ENCODE measurements around the gene KRTAP15-1. TPM values are rescaled to one million over a fixed set of nuclear protein-coding genes. Genes with fewer than 3 reads are reported as not detected.

KRTAP15-1 gene
- total RNA-seq, 1 donor from 2014 or later, result not detected

DNA sequence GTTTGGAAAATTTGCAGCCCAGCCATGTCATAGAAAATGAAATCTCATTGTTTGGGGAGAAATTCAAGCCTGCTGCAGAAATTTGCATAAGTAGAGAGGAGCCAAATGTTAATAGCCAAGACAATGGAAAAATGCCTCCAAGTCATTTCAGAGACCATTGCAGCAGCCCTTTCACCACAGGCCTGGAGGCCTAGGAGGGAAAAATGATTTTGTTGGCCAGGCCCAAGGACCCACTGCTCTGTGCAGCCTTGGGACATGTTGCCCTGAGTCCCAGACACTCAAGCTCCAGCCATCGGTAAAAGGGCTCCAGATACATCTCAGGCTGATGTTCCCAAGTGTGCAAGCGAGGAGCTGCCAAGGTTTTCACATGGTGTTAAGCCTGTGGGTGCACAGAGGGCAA lies 46.1 kb downstream of the KRTAP15-1 start:
- FAIRE-seq (no peak), DNase-seq (ENCODE audit: low spot score in 2 of 2) (no peak)

- no peak for FAIRE-seq
Measured at GRCh38 chr21:30487336-30487735, 47.3 kb downstream of the KRTAP15-1 start, which contains the start of gene KRTAP19-2. TSS of gene KRTAP19-2 (minus strand) at chr21:30487436. CDS start at chr21:30487348, 88 bp downstream.

More at GRCh38 chr21:30487336-30487735, 47.3 kb downstream of the KRTAP15-1 start, which contains the start of gene KRTAP19-2:
- DNase-seq (ENCODE audit: low spot score in 2 of 2), result no peak

Other genes starting within 250 kb of the KRTAP15-1 start
- gene CLDN8, start 224.2 kb upstream of the KRTAP15-1 start, total RNA-seq, result not detected
- not detected for gene KRTAP24-1, start 157.3 kb upstream of the KRTAP15-1 start, total RNA-seq
- gene KRTAP25-1, start 150.8 kb upstream of the KRTAP15-1 start, total RNA-seq, result not detected
- not detected for gene KRTAP26-1, start 120.0 kb upstream of the KRTAP15-1 start, total RNA-seq
- gene KRTAP27-1, start 102.6 kb upstream of the KRTAP15-1 start, total RNA-seq, result not detected
- gene KRTAP23-1, start 91.7 kb upstream of the KRTAP15-1 start, total RNA-seq, result not detected
- gene KRTAP13-2, start 68.0 kb upstream of the KRTAP15-1 start, total RNA-seq, result not detected
- not detected for gene KRTAP13-1, start 44.2 kb upstream of the KRTAP15-1 start, total RNA-seq
- gene KRTAP13-3, start 14.3 kb upstream of the KRTAP15-1 start, total RNA-seq, result not detected
- gene KRTAP13-4, start 10.1 kb upstream of the KRTAP15-1 start, total RNA-seq, result not detected
- not detected for gene KRTAP19-1, start 40.1 kb downstream of the KRTAP15-1 start, total RNA-seq
- not detected for gene KRTAP19-2, start 47.2 kb downstream of the KRTAP15-1 start, total RNA-seq
- gene KRTAP19-3, start 51.7 kb downstream of the KRTAP15-1 start, total RNA-seq, result not detected
- not detected for gene KRTAP19-4, start 56.9 kb downstream of the KRTAP15-1 start, total RNA-seq
- not detected for gene KRTAP19-5, start 61.9 kb downstream of the KRTAP15-1 start, total RNA-seq
- not detected for gene KRTAP19-6, start 101.6 kb downstream of the KRTAP15-1 start, total RNA-seq
- gene KRTAP19-7, start 121.0 kb downstream of the KRTAP15-1 start, total RNA-seq, result not detected
- not detected for gene KRTAP22-2, start 150.1 kb downstream of the KRTAP15-1 start, total RNA-seq
- gene KRTAP6-3, start 152.2 kb downstream of the KRTAP15-1 start, total RNA-seq, result not detected
- gene KRTAP6-2, start 158.6 kb downstream of the KRTAP15-1 start, total RNA-seq, result not detected
- not detected for gene KRTAP22-1, start 160.8 kb downstream of the KRTAP15-1 start, total RNA-seq
- not detected for gene KRTAP6-1, start 173.7 kb downstream of the KRTAP15-1 start, total RNA-seq
- not detected for gene KRTAP20-1, start 176.2 kb downstream of the KRTAP15-1 start, total RNA-seq
- not detected for gene KRTAP20-4, start 180.4 kb downstream of the KRTAP15-1 start, total RNA-seq
- not detected for gene KRTAP20-2, start 194.9 kb downstream of the KRTAP15-1 start, total RNA-seq
- not detected for gene KRTAP20-3, start 202.6 kb downstream of the KRTAP15-1 start, total RNA-seq

Data from frontal cortex (tissue), 4 donors.